ENCODE results near the gene ALDH18A1. TPM values are rescaled to one million over a fixed set of nuclear protein-coding genes. Genes with fewer than 3 reads are reported as not detected.

The ALDH18A1 gene
- polyA plus RNA-seq, 1 donor (not counting 4 experiments of a cell fraction or from before 2014, with no cell fraction given) = 53.4 TPM

DNA sequence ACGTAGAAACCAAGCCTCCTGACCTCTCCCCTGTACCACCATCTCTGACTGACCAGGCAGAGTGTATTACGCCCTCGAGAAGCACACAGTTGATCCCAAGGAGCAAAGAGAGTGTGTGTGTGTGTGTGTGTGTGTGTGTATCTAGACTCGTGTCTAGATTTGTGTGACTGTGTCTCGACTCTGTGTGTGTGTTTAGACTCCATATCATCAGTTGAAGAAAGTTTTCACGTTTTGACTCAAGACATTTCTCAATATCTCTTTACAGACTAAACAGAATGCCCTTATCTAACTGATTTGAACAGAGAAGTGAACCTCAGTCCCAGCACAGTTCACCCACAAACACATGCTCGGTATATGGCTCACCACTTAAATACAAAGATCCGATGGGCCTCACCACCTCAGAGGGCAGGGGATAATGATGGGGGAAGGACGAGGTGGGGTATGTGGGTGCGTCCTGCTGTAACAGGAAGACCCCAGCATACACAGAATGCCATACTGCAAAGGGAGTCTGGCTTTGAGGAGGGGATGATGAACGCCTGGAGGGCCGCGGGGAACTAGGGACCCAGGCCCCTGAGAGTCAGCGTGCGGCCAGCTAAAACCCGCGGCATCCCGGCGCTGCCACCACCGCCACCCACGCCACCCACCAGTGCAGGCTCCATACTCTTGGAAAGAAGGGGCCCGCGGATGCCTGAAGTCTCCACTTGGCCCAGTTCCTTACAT lies 780 bp downstream of the ALDH18A1 start:
- Histone ChIP-seq H3K4me3 (ENCODE audit: control insufficient read depth in 2 of 3, extremely low read depth in 1 of 3, insufficient read depth in 2 of 3, low read depth in 1 of 3, low read length in 3 of 3) (peak overlapping the region; percentile 62 to 94 (median 89)), H3K9me3 (ENCODE audit: control insufficient read depth, low read depth, low read length) (peaks cover 2% of the 10 kb centered on the region), H3K27ac (ENCODE audit: control insufficient read depth, insufficient read depth, low read length) (peak overlapping the region; percentile 66), H3K9me1 (ENCODE audit: control insufficient read depth, extremely low read depth, insufficient read depth, low read length) (no peaks in the 10 kb centered on the region), H2AFZ (ENCODE audit: control insufficient read depth, low read length) (peak overlapping the region; percentile 90), H3K79me2 (ENCODE audit: control insufficient read depth, insufficient read depth, low read length) (peaks cover 32% of the 10 kb centered on the region), H3K36me3 (ENCODE audit: control insufficient read depth in 2 of 2, extremely low read depth in 1 of 2, insufficient read depth in 2 of 2, low read length in 2 of 2) (peaks cover 5 to 15% of the 10 kb centered on the region in 2 experiments), H3K4me2 (ENCODE audit: control insufficient read depth, extremely low read depth, insufficient read depth, low read depth, low read length) (peak overlapping the region; percentile 98), H3K4me1 (ENCODE audit: control insufficient read depth, extremely low read depth, insufficient read depth, low read length) (peaks cover 14% of the 10 kb centered on the region), H3K9ac (ENCODE audit: control insufficient read depth, extremely low read depth, insufficient read depth, low read length) (peak overlapping the region; percentile 73), H3K27me3 (ENCODE audit: control insufficient read depth, extremely low read depth, insufficient read depth, low read length) (no peaks in the 10 kb centered on the region), H4K20me1 (ENCODE audit: control insufficient read depth, extremely low read depth, insufficient read depth, low read length) (no peaks in the 10 kb centered on the region)
- dilution Hi-C loops (cut with MboI; ENCODE audit: extremely low pct_ligation_motif_present, low sequenced_read_pairs) = no loop called here
- TF ChIP-seq, protein P1, sequence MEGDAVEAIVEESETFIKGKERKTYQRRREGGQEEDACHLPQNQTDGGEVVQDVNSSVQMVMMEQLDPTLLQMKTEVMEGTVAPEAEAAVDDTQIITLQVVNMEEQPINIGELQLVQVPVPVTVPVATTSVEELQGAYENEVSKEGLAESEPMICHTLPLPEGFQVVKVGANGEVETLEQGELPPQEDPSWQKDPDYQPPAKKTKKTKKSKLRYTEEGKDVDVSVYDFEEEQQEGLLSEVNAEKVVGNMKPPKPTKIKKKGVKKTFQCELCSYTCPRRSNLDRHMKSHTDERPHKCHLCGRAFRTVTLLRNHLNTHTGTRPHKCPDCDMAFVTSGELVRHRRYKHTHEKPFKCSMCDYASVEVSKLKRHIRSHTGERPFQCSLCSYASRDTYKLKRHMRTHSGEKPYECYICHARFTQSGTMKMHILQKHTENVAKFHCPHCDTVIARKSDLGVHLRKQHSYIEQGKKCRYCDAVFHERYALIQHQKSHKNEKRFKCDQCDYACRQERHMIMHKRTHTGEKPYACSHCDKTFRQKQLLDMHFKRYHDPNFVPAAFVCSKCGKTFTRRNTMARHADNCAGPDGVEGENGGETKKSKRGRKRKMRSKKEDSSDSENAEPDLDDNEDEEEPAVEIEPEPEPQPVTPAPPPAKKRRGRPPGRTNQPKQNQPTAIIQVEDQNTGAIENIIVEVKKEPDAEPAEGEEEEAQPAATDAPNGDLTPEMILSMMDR (optimal IDR thresholded peaks at IDR 0.05 in 1 of 3, IDR thresholded peaks at IDR 0.05 in 1 of 3, conservative IDR thresholded peaks at IDR 0.05 in 1 of 3; ENCODE audit: extremely low read depth in 1 of 3, insufficient read depth in 2 of 3, low read length in 3 of 3) = no peak
- TF ChIP-seq EZH2 (IDR thresholded peaks at IDR 0.05; ENCODE audit: low read length) = no peak
- DNase-seq (ENCODE audit: low read depth, low spot score) (no peak), FAIRE-seq (peak; percentile 20)

DNA sequence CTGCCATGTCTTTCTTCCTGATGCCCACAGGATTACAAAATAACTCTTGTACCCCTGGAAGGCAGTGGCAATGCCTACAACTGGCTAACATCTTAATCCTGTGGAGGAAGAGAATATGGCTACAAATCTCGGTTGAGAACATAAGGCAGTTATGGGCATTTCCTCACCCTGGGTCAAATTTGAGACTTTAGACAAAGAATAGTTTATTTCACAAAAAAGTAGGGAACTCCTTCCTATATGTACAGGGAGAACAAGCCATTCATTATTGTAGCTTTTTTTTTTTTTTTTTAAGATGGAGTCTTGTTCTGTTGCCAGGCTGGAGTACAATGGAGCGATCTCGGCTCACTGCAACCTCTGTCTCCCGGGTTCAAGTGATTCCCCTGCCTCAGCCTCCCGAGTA lies 2.6 kb downstream of the ALDH18A1 start:
- no peak overlapping the region for H2AFZ ChIP-seq (ENCODE audit: control insufficient read depth, low read length)
- peaks cover 7 to 15% of the 10 kb centered on the region in 2 experiments for H3K36me3 ChIP-seq (ENCODE audit: control insufficient read depth in 2 of 2, extremely low read depth in 1 of 2, insufficient read depth in 2 of 2, low read length in 2 of 2)
- peaks cover 2% of the 10 kb centered on the region for H3K9me3 ChIP-seq (ENCODE audit: control insufficient read depth, low read depth, low read length)
- no peak for FAIRE-seq
- H3K4me3 ChIP-seq (ENCODE audit: control insufficient read depth in 2 of 3, extremely low read depth in 1 of 3, insufficient read depth in 2 of 3, low read depth in 1 of 3, low read length in 3 of 3) = no peak overlapping the region
- no peak overlapping the region for H3K27ac ChIP-seq (ENCODE audit: control insufficient read depth, insufficient read depth, low read length)
- H3K9me1 ChIP-seq (ENCODE audit: control insufficient read depth, extremely low read depth, insufficient read depth, low read length) = no peaks in the 10 kb centered on the region
- H3K9ac ChIP-seq (ENCODE audit: control insufficient read depth, extremely low read depth, insufficient read depth, low read length) = no peak overlapping the region
- no peak overlapping the region for H3K4me2 ChIP-seq (ENCODE audit: control insufficient read depth, extremely low read depth, insufficient read depth, low read depth, low read length)
- H4K20me1 ChIP-seq (ENCODE audit: control insufficient read depth, extremely low read depth, insufficient read depth, low read length) = no peaks in the 10 kb centered on the region
- H3K27me3 ChIP-seq (ENCODE audit: control insufficient read depth, extremely low read depth, insufficient read depth, low read length) = no peaks in the 10 kb centered on the region
- peaks cover 14% of the 10 kb centered on the region for H3K4me1 ChIP-seq (ENCODE audit: control insufficient read depth, extremely low read depth, insufficient read depth, low read length)
- dilution Hi-C loops (cut with MboI; ENCODE audit: extremely low pct_ligation_motif_present, low sequenced_read_pairs) = no loop called here
- DNase-seq (ENCODE audit: low read depth, low spot score) = no peak
- peaks cover 35% of the 10 kb centered on the region for H3K79me2 ChIP-seq (ENCODE audit: control insufficient read depth, insufficient read depth, low read length)
- no peak for TF ChIP-seq EZH2 (IDR thresholded peaks at IDR 0.05; ENCODE audit: low read length)
- TF ChIP-seq, protein P1 (optimal IDR thresholded peaks at IDR 0.05 in 1 of 3, IDR thresholded peaks at IDR 0.05 in 1 of 3, conservative IDR thresholded peaks at IDR 0.05 in 1 of 3; ENCODE audit: extremely low read depth in 1 of 3, insufficient read depth in 2 of 3, low read length in 3 of 3) = no peak
